HG03064 (cell line): ENCODE data around the gene NINL.

Experiments
- ATAC-seq: cut with Tn5 transposase; IDR thresholded peaks from one replicate; pipeline ENCODE4 v1.9.1; 2021; ENCODE audit warnings: low read depth; ENCODE audit not compliant: unreplicated experiment

Gene NINL

DNA sequence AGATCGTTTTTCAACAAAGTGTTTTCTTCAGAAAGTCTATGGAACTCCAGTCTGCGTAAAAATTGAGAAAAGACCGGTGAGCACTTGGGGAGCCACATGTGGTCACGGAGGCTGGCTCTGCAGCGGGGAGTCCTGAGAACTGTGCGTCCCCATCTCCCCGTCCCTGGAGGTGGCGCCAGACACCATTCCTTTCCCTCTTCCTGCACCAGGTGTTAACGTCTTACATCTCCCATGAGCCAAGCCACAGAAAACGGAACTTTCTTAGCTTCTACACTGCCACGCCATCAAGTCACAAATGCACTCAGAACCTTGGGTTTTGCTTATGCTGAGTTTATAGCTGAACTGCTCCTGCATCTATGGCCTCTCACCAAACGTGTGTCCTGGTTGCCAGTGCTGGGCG is 115.3 kb downstream of the NINL start:
- ATAC-seq = no peak

GRCh38 chr20:25469558-25469957 is 115.8 kb downstream of the NINL start:
- no peak for ATAC-seq

DNA sequence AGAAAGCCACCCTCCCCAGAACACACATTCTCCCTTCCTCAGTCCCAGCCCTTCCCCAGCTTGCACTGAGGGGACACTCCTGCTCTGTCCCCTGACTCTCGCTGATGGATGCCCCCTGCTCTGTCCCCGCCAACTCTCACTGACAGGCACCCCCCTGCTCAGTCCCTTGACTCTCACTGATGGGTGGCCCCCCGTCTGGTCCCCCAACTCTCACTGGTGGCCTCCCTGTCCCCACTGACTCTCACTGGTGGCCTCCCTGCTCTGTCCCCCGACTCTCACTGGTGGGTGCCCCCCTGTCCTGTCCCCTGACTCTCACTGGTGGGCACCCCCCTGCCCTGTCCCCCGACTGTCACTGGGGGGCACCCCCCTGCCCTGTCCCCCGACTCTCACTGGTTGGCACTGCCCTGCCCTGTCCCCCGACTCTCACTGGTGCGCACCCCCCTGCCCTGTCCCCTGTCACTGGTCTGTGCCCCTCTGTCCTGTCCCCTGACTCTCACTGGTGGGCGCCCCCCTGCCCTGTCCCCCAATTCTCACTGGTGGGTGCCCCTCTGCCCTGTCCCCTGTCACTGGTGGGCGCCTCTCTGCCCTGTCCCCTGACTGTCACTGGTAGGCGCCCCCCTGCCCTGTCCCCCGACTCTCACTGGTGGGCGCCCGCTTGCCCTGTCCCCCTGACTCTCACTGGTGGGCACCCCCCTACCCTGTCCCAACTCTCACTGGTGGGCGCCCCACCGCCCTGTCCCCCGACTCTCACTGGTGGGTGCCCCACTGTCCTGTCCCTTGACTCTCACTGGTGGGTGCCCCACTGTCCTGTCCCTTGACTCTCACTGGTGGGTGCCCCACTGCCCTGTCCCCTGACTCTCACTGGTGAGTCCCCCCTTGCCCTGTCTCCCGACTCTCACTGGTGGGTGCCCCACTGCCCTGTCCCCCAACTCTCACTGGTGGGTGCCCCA is 116.9 kb downstream of the NINL start:
- ATAC-seq = no peak

GRCh38 chr20:25467441-25467840 is 117.9 kb downstream of the NINL start:
- no peak for ATAC-seq

DNA sequence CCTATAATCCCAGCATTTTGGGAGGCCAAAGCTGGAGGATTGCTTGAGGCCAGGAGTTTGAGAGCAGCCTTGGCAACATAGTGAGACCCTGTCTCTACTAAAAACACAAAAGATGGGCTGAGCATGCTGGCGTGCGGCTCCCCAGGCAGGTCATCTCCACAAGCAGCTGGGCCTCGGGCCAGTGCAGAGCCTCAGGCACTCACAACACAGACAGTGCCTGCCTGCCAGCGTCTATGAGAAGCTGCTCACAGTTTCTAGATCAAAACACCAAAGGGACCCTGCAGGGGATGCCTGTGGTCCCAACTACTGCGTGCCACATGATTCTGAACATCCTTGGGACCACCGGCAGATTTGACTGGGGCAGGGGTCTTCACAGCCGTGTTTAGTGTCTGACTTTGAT is 118.5 kb downstream of the NINL start:
- ATAC-seq = no peak

- ATAC-seq = no peak
Observed at GRCh38 chr20:25465243-25466135, 119.8 kb downstream of the NINL start.

GRCh38 chr20:25464501-25465242 is 120.7 kb downstream of the NINL start:
- no peak for ATAC-seq

DNA sequence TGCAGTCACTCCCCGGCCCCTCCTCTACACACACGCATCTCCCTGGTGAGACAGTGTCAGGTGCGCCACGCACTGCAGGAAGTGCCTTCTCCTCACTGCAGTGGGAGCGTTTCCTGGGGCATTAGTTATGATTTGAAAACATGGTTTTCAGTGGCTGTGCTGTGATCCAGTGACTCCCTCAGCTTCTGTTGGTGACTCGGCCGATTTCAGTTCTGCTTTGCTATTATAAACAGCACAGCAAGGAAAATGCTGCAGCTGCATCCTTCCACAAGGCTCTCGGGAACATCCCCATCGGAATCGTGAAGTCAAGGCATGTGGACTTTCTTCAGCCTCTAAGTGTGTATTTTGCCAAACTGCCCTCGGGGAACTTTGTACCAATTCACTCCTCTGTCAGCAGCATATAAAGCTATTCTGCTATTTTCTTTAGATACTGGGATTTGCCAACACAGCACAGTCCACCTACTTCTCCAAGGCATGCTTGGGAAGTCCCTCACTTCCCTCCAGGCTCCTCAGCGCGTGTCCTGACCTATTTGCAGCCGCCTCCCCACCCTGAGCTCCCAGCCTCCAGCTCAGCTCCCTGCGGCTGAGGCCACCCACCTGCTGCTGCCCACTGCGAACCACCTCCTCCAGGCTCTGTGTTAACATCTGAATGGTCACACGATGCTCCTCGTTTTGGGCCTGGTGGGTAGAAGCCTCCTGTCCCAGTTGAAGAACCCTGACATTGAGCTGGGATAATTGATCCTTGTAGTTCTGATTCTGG is 123.4 kb downstream of the NINL start:
- no peak for ATAC-seq

DNA sequence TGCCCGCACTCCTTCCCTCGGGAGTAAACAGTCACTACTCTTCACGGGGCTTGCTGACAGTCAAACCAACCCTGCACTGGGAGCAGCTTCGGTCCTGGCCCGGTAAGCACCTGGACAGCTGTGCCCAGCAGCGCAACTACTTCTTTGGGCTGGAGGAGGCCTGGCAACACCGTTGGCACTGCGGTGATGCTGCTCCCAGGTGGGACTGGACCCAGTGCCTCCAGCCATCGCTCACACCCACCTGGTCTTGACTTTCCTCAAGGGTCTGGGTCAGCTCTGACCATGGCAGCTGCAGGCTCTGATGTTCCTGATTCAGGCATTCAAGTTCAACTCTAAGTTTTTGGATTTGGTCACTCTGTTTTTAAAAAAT is 124.1 kb downstream of the NINL start:
- no peak for ATAC-seq

DNA sequence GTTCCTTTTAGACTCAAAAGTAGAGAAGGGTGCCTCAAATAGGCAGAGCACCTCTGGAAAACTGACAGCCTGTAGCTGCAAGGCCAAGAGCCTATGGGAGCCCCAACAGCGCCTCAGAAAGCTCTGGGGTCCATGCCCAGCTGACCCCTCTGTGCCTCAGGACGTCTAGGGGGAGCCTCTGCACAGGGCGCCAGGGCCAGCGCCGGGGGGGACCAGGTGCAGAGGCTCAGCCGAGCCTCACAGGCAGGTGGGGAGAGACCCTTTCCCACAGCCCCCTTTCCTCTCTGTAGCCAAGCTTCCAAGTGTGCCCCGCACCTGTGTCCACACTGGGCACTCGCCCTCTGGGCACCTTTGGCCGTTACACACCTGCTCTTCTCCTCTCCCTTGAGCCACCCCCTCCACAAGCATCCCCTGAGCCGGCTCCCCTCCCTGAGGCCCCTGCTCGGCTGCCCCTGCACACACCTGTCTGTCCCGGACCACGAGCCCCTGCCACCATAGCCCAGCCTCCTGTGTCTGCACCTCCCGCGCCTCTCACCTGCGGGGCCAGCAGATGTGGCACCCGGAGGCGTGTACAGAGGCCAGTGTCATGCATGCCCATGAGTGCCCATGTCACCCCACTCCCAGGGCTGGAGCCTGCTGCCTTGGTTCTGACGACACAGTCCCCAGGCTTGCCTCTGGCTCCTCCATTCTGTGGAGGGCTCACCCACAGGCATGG is 124.6 kb downstream of the NINL start:
- no peak for ATAC-seq

DNA sequence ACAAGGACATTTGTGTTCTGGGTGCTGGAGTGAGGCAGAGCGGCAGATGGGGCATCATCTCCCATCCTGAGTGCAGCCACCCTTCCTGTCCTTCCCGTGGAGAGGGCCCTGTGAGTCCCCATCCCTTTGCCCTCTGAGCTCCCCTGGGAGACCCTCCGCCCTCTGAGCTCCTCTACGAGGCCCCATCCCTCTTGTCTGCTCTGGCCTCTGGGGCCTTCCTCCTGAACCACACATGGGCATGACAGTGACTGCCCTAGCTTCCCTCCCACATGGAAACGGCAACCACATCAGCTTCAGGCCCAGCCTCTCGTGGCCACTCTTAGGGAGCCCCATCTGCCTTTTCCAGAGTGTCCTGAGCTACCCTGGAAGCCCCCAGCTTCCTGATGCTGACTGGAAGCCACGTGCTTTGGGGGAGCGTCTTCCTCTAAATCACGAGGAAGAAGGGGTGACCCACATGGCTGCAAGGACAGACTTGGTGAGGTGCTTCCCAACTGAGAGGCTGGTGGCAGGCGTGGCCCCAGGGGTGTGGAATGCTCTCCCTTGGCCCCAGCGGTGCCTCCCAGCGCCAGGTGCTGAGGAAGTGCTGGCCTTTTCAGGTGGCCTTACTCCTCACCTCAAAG is 125.3 kb downstream of the NINL start:
- no peak for ATAC-seq

DNA sequence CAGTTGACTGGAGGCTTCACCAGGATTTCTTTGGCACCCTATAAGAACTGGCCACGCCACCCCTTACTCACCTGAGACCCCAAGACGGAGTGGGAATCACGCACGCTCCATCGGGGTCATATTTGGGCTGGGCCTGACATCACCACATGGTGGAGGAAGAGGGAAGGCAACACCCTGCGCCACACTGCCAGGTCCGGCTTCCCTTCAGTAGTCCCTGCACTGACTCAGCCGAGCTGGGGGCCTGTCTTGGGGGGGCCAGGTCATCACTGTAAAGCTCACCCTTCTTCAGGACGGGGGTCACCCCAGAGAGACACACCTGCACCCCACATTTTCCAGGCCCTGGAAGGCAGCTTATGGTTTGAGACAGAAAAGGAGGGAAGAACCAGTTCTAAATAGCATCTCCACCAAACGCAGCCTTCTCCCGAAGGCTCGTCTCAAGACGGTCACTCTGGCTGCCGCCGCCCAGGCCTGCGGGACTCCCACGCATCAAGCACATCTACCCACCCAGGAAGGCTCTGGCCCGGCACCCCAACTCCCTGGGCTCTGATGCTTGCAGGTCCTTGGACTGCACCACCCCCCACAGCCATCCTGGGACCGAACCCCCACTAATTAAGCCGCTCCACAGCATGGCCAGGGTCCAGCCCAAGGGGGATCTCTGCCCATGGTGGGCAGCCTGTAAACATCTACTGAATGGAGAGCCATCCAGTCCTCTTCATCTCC is 126.1 kb downstream of the NINL start:
- no peak for ATAC-seq

- ATAC-seq = no peak
Observed at GRCh38 chr20:25457886-25458680, 127.2 kb downstream of the NINL start.

GRCh38 chr20:25454153-25454900 is 131.0 kb downstream of the NINL start:
- ATAC-seq = no peak

- ATAC-seq = no peak
Observed at GRCh38 chr20:25453035-25453810, 132.1 kb downstream of the NINL start.

GRCh38 chr20:25452333-25452732 is 133.0 kb downstream of the NINL start:
- no peak for ATAC-seq
